GM18870 (cell line): ENCODE measurements around the gene CACNG5.
"Not testable (repeated sequence)": the region's sequence is repeated elsewhere in the genome, so short reads cannot be mapped to it uniquely, and the experiment has no call there.

Experiments used
- ATAC-seq: cut with Tn5 transposase; IDR thresholded peaks from one replicate; pipeline ENCODE4 v1.9.1; 2021; ENCODE audit warnings: moderate library complexity; ENCODE audit not compliant: unreplicated experiment

Gene CACNG5

GRCh38 chr17:66849032-66849655 is 14.2 kb downstream of the CACNG5 start:
- ATAC-seq = no peak

GRCh38 chr17:66849851-66850580 is 15.1 kb downstream of the CACNG5 start:
- no peak for ATAC-seq

DNA sequence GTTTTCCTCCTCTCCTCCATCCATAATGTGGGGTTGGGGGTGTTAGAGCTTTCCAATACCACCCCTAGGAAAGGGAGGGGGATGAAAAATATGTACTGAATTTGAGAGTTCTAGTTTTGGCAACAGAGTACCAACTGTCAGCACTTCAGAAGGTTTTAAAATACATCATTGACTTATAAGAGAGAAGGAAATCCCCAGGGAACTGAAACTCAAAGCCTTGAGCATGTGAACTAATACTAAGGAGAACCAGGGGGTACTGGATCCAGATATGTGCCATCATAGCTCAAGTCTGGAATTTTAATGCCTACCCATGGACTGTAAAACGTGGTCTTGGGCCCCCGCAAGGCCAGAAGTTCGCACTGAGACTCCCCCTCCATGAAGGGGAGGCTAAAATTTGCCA is 15.8 kb downstream of the CACNG5 start:
- no peak for ATAC-seq

DNA sequence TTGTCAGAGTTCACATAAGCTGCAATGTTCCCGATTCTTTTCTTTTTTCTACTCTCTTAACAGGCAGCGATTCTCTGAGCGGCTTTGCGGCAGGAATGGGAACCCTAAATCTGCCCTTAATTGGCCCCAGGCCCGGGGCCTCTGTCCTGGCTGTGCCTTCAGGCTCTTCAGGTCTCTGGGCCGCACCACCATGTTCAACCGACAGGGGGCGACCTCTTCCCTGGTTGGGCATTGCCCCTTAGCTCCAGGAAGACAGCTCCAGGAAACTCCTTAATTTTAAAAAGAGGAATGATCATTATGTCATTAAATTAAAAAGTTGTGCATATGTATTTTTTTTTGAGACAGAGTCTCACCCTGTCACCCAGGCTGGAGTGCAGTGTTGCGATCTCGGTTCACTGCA is 20.3 kb downstream of the CACNG5 start:
- ATAC-seq = no peak

DNA sequence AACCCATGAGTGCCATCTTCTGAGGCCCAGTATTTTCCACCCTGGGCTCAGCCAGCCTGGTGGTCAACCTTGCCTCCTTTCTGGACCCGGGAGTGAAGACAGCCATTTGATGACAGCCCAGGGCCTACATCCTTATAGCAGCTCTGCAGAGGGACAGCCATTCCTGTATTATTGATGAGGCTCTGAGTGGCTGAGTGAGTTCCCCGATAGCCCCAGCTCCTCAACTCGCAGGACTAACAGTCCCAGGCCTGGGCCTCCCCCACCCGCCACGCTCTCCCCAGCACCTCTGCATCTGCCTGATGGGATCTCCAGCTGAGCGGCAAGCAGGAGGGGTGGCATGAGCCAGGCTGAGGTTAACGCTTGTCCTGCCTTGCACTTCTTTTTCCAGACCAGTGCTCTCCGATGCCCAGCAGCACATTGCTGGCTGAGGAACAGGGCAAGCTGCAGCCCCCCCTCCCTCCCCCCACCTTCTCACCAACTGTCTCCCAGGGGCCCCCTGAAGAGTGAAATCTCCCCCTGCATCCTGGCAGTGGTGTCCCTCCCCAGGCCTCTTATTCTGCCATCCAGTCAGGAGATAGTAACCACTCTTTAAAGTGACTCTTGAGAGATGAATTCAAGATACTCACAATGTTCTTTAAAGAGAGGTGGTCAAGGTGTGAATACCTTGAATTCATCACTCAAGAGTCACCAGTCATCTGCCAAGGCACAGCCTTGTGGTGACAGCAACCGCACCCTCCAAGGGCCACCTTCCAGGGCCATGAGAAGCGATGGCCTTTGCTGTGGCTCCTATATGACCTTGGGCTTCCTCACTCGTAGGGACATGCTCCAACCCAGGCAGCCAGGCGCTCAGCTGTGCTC is 23.5 kb downstream of the CACNG5 start:
- ATAC-seq = no peak

DNA sequence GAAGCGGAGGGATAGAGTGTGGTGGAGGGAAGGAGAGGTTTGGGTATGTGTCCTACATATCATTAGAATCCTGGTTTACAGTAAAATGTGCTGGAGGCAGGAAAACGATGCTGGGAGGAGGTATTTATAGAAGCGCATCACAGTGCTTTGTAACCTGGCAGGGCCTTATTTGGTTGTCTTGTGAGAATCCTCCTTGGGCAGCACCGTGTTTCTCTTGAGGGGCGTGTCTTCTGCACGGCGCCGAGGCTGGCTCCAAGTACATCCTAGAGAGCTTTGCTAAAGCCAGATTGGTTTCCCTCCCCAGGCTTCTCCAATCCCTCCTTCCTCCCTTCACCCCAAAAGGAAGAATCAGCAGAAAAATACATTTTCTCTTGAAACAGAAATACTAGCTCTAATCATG is 24.4 kb downstream of the CACNG5 start:
- ATAC-seq = no peak

- no peak for ATAC-seq
Measured at GRCh38 chr17:66860204-66860603, 25.3 kb downstream of the CACNG5 start.

GRCh38 chr17:66863820-66864219 is 28.9 kb downstream of the CACNG5 start:
- no peak for ATAC-seq

DNA sequence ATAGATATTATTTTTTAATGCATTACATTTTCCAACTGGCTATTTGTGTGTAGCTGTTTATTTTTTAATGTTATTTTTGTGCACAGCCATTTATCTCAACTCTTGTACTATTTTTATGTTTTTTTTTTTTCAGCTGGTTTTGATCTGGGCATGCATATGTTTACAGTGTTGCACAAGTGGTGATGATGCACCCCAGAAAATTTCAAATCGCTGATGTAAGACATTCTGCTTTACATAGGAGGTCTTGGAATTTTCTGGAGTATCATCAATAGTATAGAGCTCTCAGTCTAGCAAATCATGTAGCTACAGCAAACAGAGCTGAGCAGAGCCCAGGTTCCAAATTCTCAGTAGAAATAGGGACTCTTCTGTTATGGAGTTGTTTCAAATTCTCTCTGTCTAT is 30.2 kb downstream of the CACNG5 start:
- no peak for ATAC-seq

- no peak for ATAC-seq
Measured at GRCh38 chr17:66873962-66874361, 39.0 kb downstream of the CACNG5 start.

DNA sequence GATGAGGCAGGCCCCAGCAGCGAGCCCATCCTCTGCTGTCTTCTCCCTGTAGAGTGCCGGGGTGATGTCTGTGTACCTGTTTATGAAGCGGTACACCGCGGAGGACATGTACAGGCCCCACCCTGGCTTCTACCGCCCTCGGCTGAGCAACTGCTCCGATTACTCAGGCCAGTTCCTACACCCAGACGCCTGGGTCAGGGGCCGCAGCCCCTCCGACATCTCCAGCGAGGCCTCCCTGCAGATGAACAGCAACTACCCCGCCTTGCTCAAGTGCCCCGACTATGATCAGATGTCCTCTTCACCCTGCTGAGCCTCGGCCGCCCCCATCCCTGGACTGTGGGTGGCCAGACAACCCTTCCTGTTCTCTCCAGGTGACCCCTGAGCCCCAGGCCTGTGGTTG is 50.0 kb downstream of the CACNG5 start:
- no peak for ATAC-seq

DNA sequence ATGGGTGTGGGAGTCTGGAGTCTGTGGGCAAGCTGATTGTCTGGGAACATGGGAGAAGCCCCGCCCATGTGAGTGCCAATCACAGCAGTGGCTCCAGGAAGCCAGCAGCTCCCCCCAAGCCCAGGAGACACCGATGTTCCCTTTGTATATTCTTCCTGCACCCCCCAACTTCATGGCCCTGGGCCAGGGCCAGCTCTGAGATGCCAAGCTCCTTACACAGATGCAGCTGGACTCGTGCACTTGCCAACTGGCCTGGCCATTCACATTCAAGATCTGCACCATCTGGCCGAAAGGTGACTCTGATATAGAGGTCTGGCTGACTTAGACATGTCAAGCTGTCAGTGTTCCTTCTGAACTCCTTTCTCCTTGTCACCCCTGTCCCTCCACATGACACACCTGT is 50.5 kb downstream of the CACNG5 start:
- no peak for ATAC-seq

DNA sequence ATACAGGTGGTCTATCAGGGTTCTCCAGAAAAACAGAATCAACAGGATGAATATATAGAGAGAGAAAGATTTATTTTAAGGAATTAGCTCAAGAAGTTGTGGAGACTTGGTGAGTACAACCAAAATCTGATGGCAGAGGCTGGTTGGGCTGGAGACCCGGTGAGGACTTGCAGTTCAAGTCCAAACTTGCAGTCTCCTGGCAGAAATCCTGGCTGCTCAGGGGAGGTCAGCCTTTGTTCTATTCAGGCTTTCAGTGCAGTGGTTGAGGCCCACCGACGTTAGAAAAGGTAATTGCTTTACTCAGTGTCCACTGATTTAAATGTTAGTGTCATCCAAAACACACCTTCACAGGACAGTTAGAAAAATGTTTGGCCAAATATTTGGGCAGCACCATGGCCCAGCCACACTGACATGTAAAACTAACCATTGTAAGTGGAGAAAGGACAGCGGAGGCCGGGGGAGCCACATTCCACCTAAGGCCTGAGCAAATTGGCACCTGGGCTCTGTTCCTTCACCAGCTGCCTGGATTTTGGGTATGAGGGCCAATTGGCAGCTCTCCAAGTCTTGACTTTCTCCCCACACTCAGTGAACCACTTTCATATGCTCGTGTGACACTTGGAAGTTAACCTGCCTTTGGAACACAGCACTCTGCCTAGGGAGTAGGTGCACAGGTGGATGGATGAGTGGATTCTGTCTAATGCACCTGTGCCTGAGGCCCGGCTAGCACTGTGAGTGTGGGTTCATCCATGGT is 54.7 kb downstream of the CACNG5 start:
- no peak for ATAC-seq

DNA sequence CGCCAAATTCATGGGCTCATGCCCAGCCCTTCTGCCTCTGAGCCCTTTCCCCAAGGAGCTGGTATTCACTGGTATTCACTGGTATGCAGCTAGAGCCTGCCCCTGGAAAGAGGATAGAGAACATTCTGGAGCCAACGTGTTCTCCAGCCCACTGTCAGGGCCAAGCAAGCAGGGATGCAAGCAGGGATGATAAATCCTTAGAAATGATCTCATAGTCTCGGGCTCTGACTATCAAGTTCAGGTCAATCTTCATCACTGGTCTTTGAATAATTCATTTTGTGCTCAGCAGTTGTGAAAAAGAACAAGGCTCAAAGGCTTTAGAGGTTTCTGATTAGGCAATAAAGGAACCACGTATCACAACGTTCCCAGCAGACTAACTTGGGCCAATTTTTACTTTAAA is 57.3 kb downstream of the CACNG5 start:
- no peak for ATAC-seq

GRCh38 chr17:66893382-66893781 is 58.5 kb downstream of the CACNG5 start:
- no peak for ATAC-seq

GRCh38 chr17:66893863-66894262 is 58.9 kb downstream of the CACNG5 start:
- ATAC-seq = no peak

DNA sequence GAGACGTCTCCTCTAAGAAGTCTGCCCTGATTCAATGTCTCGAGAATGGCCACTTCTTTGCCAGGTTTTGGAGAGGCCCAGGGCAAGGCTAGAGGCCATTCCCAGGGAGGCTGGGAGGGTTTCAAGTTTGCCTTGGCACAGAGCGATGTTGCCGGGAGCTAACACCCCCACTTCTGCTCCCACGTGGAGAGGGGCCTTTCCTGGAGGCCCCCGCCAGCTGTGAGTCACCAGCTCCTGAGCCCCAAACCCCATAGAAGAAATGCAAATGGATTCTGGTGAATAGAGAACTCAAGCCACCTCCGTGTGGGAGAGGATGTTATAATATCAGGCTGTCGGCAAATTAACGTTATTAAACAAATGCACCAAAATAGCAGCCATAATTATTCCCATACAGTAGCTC is 62.2 kb downstream of the CACNG5 start:
- no peak for ATAC-seq

DNA sequence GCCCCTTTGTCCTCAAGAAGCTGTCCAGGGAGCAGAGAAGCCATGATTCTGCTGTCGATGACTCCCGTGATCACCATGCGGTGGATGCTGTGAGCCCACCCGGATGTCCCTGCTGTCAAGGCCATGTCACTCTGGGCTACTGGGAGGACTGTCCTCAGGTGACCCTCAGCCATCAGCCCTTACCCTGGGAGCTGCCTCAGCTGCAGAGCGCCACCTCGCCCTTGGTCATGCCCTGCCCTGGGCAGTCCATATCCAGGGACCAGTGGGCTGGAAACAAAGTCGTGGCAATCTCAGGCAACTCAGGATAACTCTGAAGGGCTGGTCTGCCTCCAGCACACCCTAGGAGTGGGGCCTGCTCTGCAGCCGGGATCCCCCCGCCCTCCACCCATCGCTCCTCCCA is 63.6 kb downstream of the CACNG5 start:
- ATAC-seq = no peak

DNA sequence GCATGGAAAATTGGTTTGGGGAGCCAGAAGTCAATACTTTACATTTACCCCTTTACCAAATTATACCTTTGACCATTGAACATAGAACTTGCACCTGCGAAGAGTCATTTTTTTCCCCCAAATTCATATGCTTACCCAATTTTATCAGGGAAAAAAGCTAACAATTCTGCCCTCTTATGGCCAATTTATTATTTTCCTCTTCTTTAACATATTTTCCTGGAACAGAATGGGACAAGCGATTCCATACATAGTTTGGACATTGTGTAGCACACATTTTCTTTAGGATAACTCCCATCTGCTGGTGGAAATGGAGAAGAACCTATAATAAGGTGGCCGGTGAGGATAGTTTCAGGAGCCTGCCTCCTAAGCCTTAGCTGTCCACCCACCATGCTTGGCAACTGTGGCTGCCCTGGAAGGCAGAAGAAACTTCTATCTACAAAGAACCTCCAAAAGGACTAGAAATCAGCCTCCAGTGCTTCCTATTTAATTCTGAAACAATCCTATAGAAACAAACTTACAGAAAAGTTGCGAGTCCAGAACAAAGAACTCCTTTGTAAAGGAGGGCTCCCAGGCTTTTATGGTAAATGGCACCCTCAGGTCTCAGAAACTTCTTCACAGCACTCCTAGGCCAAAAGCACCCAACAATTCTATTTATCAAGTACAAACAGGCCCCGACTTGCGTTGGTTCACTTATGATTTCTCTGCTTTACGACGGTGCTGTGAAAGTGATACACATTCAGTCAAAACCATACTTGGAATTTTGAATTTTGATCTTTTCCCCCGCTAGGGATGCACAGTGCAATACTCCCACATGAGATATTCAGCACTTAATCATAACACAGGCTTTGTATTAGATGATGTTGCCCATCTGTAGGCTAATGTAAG is 65.5 kb downstream of the CACNG5 start:
- no peak for ATAC-seq

GRCh38 chr17:66903296-66903695 is 68.4 kb downstream of the CACNG5 start:
- not testable (repeated sequence) for ATAC-seq
